ENCODE results near the gene SEMA3G.

The SEMA3G gene

GRCh38 chr3:52396011-52396906, 48.6 kb downstream of the SEMA3G start:
- no peak for DNase-seq (ENCODE audit: low read depth, low spot score)

GRCh38 chr3:52395503-52395865, 49.4 kb downstream of the SEMA3G start:
- no peak for DNase-seq (ENCODE audit: low read depth, low spot score)

- DNase-seq (ENCODE audit: low read depth, low spot score) = no peak
Observed at GRCh38 chr3:52394751-52395502, 50.0 kb downstream of the SEMA3G start.

- DNase-seq (ENCODE audit: low read depth, low spot score) = no peak
Observed at GRCh38 chr3:52393959-52394670, 50.8 kb downstream of the SEMA3G start.

GRCh38 chr3:52393131-52393807, 51.6 kb downstream of the SEMA3G start:
- DNase-seq (ENCODE audit: low read depth, low spot score) = no peak

- DNase-seq (ENCODE audit: low read depth, low spot score) = no peak
Observed at GRCh38 chr3:52392216-52392930, 52.5 kb downstream of the SEMA3G start.

GRCh38 chr3:52391096-52391495, 53.8 kb downstream of the SEMA3G start:
- no peak for DNase-seq (ENCODE audit: low read depth, low spot score)

- no peak for DNase-seq (ENCODE audit: low read depth, low spot score)
Observed at GRCh38 chr3:52388933-52389332, 56.0 kb downstream of the SEMA3G start.

GRCh38 chr3:52388348-52388821, 56.5 kb downstream of the SEMA3G start:
- DNase-seq (ENCODE audit: low read depth, low spot score) = peak; percentile 47

- no peak for DNase-seq (ENCODE audit: low read depth, low spot score)
Observed at GRCh38 chr3:52387481-52387880, 57.4 kb downstream of the SEMA3G start.

GRCh38 chr3:52385157-52385556, 59.7 kb downstream of the SEMA3G start:
- peak; percentile 86 for DNase-seq (ENCODE audit: low read depth, low spot score)

- no peak for DNase-seq (ENCODE audit: low read depth, low spot score)
Observed at GRCh38 chr3:52384019-52384761, 60.7 kb downstream of the SEMA3G start.

- no peak for DNase-seq (ENCODE audit: low read depth, low spot score)
Observed at GRCh38 chr3:52383446-52383845, 61.5 kb downstream of the SEMA3G start.
